HL-60 (cell line): Measurements from ENCODE around the gene FRMD5.
"Not testable (repeated sequence)": the region's sequence is repeated elsewhere in the genome, so short reads cannot be mapped to it uniquely, and the experiment has no call there.

Source experiments
- DNase-seq, 2 experiments: peaks; one replicate each; pipeline ENCODE4 v3.0.0-alpha.2; 2010 to 2020; ENCODE audit warnings: low read depth in 1 of 2, low spot score in 1 of 2
- H3K27ac ChIP-seq: fragments of 250-450 bp; sonication (Bioruptor Pico); replicated peaks from 2 replicates; pipeline ENCODE4 v1.5.1; 2020; ENCODE audit warnings: mild to moderate bottlenecking, moderate library complexity
- H3K27me3 ChIP-seq: fragments of 250-450 bp; sonication (Bioruptor Pico); 2 replicates; pipeline ENCODE4 v1.5.1; 2021; ENCODE audit warnings: mild to moderate bottlenecking, moderate library complexity; ENCODE audit not compliant: insufficient read depth, poor library complexity, severe bottlenecking
- H3K4me3 ChIP-seq: replicated peaks from 2 replicates; pipeline ENCODE4 v1.5.1; 2011; ENCODE audit warnings: mild to moderate bottlenecking, control low read depth, low read length; ENCODE audit not compliant: insufficient read depth
- GABPA ChIP-seq: IDR thresholded peaks from 2 replicates; pipeline ENCODE4 v1.6.1; 2012; ENCODE audit warnings: low read depth
- POLR2AphosphoS5 ChIP-seq: IDR thresholded peaks from 2 replicates; pipeline ENCODE4 v1.6.1; 2012; ENCODE audit warnings: low read depth
- SPI1 ChIP-seq: IDR thresholded peaks from 2 replicates; pipeline ENCODE4 v1.6.1; 2012; ENCODE audit warnings: low read depth, mild to moderate bottlenecking, borderline replicate concordance
- TF ChIP-seq, protein P1 (sequence below): IDR thresholded peaks from 2 replicates; pipeline ENCODE4 v1.6.1; 2012; ENCODE audit warnings: low read depth; ENCODE audit not compliant: insufficient replicate concordance
- TF ChIP-seq, protein P2 (sequence below): IDR thresholded peaks from one replicate; pipeline ENCODE4 v1.5.1; 2011; ENCODE audit warnings: low read length, control low read depth, inconsistent platforms; ENCODE audit not compliant: insufficient read depth

Gene FRMD5

DNA sequence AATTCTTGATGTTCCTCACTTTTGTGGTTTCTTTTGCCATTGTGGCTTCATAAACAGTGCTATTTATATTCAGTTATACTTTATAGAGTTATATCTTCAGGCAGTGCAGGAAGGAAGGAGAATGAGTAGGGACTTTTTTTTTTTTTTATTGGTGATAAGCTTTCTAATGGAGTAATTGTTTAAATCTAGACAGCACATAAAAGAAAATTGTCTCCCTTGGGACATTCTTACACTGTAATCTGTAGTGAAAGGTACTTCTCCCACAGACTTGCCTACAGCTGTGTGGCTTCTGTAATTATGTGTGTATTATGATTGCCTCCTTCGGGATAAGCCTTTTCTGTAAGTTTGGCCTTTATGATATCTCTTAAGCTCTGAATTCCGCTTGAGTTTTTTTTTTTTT lies 326.7 kb downstream of the FRMD5 start:
- TF ChIP-seq, protein P1, sequence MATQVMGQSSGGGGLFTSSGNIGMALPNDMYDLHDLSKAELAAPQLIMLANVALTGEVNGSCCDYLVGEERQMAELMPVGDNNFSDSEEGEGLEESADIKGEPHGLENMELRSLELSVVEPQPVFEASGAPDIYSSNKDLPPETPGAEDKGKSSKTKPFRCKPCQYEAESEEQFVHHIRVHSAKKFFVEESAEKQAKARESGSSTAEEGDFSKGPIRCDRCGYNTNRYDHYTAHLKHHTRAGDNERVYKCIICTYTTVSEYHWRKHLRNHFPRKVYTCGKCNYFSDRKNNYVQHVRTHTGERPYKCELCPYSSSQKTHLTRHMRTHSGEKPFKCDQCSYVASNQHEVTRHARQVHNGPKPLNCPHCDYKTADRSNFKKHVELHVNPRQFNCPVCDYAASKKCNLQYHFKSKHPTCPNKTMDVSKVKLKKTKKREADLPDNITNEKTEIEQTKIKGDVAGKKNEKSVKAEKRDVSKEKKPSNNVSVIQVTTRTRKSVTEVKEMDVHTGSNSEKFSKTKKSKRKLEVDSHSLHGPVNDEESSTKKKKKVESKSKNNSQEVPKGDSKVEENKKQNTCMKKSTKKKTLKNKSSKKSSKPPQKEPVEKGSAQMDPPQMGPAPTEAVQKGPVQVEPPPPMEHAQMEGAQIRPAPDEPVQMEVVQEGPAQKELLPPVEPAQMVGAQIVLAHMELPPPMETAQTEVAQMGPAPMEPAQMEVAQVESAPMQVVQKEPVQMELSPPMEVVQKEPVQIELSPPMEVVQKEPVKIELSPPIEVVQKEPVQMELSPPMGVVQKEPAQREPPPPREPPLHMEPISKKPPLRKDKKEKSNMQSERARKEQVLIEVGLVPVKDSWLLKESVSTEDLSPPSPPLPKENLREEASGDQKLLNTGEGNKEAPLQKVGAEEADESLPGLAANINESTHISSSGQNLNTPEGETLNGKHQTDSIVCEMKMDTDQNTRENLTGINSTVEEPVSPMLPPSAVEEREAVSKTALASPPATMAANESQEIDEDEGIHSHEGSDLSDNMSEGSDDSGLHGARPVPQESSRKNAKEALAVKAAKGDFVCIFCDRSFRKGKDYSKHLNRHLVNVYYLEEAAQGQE = no peak
- TF ChIP-seq SPI1 (no peak), POLR2AphosphoS5 (no peak), GABPA (no peak)
- TF ChIP-seq, protein P2, sequence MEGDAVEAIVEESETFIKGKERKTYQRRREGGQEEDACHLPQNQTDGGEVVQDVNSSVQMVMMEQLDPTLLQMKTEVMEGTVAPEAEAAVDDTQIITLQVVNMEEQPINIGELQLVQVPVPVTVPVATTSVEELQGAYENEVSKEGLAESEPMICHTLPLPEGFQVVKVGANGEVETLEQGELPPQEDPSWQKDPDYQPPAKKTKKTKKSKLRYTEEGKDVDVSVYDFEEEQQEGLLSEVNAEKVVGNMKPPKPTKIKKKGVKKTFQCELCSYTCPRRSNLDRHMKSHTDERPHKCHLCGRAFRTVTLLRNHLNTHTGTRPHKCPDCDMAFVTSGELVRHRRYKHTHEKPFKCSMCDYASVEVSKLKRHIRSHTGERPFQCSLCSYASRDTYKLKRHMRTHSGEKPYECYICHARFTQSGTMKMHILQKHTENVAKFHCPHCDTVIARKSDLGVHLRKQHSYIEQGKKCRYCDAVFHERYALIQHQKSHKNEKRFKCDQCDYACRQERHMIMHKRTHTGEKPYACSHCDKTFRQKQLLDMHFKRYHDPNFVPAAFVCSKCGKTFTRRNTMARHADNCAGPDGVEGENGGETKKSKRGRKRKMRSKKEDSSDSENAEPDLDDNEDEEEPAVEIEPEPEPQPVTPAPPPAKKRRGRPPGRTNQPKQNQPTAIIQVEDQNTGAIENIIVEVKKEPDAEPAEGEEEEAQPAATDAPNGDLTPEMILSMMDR = no peak

DNA sequence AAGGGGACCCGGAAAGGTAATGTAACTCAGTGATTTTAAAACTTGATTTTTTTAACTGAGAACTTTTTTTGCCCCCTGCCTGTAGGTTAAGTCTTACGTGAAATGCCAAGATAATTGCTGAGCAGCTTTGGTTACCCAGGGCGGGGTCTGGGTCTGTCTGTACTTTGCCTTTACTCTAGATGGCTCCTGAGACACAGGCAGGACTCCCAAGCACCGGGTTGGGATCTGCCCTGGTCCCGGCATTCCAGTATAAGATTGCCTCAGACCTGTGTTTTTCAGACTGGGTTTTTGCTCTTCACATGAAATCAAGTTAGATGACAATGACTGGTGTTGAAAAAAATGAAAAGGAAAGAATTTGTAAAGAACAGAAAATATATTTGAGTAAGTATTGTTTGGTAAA lies 328.0 kb downstream of the FRMD5 start:
- Histone ChIP-seq H3K4me3 (no peak overlapping the region), H3K27me3 (no peaks in the 10 kb centered on the region), H3K27ac (no peak overlapping the region)
- TF ChIP-seq POLR2AphosphoS5 (no peak), SPI1 (no peak), GABPA (no peak)
- TF ChIP-seq, protein P2 = no peak
- TF ChIP-seq, protein P1 = no peak
- DNase-seq = no peak

More for the DNA sequence above, 326.7 kb downstream of the FRMD5 start:
- no peak for DNase-seq
- Histone ChIP-seq H3K27ac (no peak overlapping the region), H3K27me3 (no peaks in the 10 kb centered on the region), H3K4me3 (no peak overlapping the region)

DNA sequence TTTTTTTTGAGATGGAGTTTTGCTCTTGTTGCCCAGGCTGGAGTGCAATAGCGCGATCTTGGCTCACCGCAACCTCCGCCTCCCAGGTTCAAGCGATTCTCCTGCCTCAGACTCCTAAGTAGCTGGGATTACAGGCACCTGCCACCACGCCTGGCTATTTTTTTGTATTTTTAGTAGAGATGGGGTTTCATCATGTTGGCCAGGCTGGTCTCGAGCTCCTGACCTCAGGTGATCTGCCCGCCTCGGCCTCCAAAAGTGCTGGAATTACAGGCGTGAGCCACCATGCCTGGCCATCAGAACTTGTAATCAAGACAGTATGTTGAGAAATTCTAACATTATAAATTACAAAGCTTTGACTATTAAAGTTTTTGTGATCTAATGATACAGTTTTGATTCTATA lies 328.4 kb downstream of the FRMD5 start:
- H3K27ac ChIP-seq, H3K4me3 ChIP-seq, DNase-seq, H3K27me3 ChIP-seq: not testable (repeated sequence)

DNA sequence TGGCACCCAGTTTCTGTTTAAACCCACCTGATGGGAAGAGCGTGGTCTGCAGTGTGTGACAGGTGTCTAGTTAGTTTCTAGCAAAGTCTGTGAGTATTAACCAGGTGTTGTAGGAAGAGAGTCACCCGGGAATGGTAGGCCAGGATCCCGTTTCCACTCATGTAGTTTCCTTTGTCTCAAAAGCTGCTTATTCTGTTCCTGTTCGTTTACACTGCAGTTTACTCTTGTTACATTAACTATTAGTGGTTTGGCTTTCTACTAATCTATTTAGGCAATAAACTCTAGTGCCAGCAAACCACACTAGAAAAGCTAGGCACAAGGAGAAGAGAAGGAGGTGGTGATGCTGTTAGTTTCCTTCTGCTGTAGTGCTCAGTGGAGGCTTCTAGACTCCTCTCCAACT lies 335.5 kb downstream of the FRMD5 start:
- no peak overlapping the region for H3K4me3 ChIP-seq
- no peak for TF ChIP-seq SPI1
- no peak for TF ChIP-seq POLR2AphosphoS5
- TF ChIP-seq, protein P2 = no peak
- TF ChIP-seq, protein P1 = no peak
- TF ChIP-seq GABPA = no peak
- no peak for DNase-seq
- no peak overlapping the region for H3K27ac ChIP-seq
- H3K27me3 ChIP-seq = no peaks in the 10 kb centered on the region
